ENCODE data around the gene PRSS38.

PRSS38 gene

GRCh38 chr1:227769936-227770494 is 45.5 kb upstream of the PRSS38 start:
- no peak for DNase-seq (ENCODE audit: low read depth, low spot score)
- H3K4me3 ChIP-seq, result no peak overlapping the region
- no peak overlapping the region for H3K9ac ChIP-seq (ENCODE audit: insufficient read length)
- no peak overlapping the region for H3K27ac ChIP-seq
- H3K9me3 ChIP-seq (ENCODE audit: low read depth, low read length), result no peaks in the 10 kb centered on the region
- TF ChIP-seq POLR2AphosphoS5 (IDR thresholded peaks at IDR 0.05; ENCODE audit: borderline replicate concordance, low read depth, low read length), result no peak
- no peak for TF ChIP-seq EZH2 (IDR thresholded peaks at IDR 0.05)
- TF ChIP-seq FOXP2 (optimal IDR thresholded peaks at IDR 0.05; ENCODE audit: control extremely low read depth, extremely low read length, insufficient read depth), result no peak
- H3K36me3 ChIP-seq (ENCODE audit: insufficient read depth, low read length), result peaks cover 13% of the 10 kb centered on the region; the same call in 1 of the 2 replicates

DNA sequence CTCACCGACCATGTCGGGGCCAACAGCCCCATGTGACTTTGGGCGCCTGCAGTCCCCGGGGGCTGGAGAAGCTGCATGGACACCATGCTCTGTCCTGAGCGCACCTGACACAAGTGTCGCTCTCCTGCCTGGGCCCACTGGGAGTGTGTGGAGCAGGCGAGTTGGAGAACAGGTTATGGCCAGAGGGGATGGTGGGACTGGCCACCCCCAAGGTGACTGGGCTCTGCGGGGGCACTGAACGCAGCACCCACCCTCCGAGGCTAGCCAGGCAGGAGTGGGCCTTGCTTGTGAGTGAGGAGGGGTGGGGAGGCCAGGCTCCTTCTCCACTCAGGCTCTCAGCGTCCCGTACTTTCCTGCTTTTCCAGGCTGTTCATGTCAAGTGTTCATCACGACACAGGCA is 44.7 kb upstream of the PRSS38 start:
- TF ChIP-seq FOXP2 (optimal IDR thresholded peaks at IDR 0.05; ENCODE audit: control extremely low read depth, extremely low read length, insufficient read depth) (no peak), EZH2 (IDR thresholded peaks at IDR 0.05) (no peak), POLR2AphosphoS5 (IDR thresholded peaks at IDR 0.05; ENCODE audit: borderline replicate concordance, low read depth, low read length) (no peak)
- Histone ChIP-seq H3K27ac (no peak overlapping the region), H3K9me3 (ENCODE audit: low read depth, low read length) (no peaks in the 10 kb centered on the region), H3K36me3 (ENCODE audit: insufficient read depth, low read length) (peaks cover 13% of the 10 kb centered on the region; the same call in 1 of the 2 replicates), H3K9ac (ENCODE audit: insufficient read length) (no peak overlapping the region), H3K4me3 (no peak overlapping the region)
- no peak for DNase-seq (ENCODE audit: low read depth, low spot score)

- Histone ChIP-seq H3K36me3 (ENCODE audit: insufficient read depth, low read length) (peaks cover 13% of the 10 kb centered on the region; the same call in 1 of the 2 replicates), H3K9me3 (ENCODE audit: low read depth, low read length) (no peaks in the 10 kb centered on the region), H3K9ac (ENCODE audit: insufficient read length) (no peak overlapping the region), H3K4me3 (no peak overlapping the region), H3K27ac (no peak overlapping the region)
- DNase-seq (ENCODE audit: low read depth, low spot score), result no peak
- TF ChIP-seq FOXP2 (optimal IDR thresholded peaks at IDR 0.05; ENCODE audit: control extremely low read depth, extremely low read length, insufficient read depth), result no peak
- TF ChIP-seq POLR2AphosphoS5 (IDR thresholded peaks at IDR 0.05; ENCODE audit: borderline replicate concordance, low read depth, low read length), result no peak
- TF ChIP-seq EZH2 (IDR thresholded peaks at IDR 0.05), result no peak
Measured at GRCh38 chr1:227771326-227771725, 44.1 kb upstream of the PRSS38 start.

DNA sequence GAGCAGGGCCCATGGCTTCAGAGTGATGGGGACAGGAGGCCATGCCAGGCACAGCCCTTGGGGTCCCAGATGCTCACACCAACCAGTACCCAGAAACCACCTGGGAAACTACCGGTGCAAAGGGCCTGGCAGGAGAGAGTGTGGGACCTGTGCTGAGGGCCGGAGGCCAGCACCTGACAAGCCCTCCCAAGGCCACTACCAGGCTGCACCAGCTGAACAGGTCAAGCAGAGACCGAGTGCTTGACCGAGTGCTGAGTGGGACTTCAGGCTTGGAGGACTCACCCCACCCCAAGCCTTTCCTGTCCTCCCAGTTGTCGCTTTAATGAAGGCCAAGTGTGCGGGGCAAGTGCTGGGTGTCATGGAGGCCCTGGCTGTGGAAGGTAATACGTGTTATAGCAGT is 43.7 kb upstream of the PRSS38 start:
- no peak for DNase-seq (ENCODE audit: low read depth, low spot score)
- Histone ChIP-seq H3K36me3 (ENCODE audit: insufficient read depth, low read length) (peaks cover 13% of the 10 kb centered on the region; the same call in 1 of the 2 replicates), H3K4me3 (no peak overlapping the region), H3K27ac (no peak overlapping the region), H3K9ac (ENCODE audit: insufficient read length) (no peak overlapping the region), H3K9me3 (ENCODE audit: low read depth, low read length) (no peaks in the 10 kb centered on the region)
- TF ChIP-seq FOXP2 (optimal IDR thresholded peaks at IDR 0.05; ENCODE audit: control extremely low read depth, extremely low read length, insufficient read depth) (no peak), POLR2AphosphoS5 (IDR thresholded peaks at IDR 0.05; ENCODE audit: borderline replicate concordance, low read depth, low read length) (no peak), EZH2 (IDR thresholded peaks at IDR 0.05) (no peak)

DNA sequence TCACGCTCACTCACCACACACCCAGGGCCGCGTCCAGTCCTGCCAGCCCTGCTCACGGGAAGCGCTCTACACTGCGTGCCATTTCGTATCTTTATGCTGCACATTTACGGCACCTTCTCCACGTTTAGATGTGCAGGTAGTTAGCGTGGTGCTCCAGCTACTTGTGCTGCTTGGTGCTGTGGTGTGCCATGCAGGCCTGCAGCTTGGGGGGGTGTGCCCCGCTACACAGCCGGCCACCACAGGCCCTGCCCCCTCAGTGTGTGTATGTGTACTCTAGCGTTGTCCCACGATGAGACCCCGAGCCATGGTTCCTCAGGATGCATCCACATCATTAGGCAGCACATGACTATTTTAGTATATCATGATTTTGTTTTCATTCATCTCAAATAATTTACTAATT is 41.9 kb upstream of the PRSS38 start:
- no peak overlapping the region for H3K27ac ChIP-seq
- H3K36me3 ChIP-seq (ENCODE audit: insufficient read depth, low read length), result peaks cover 4% of the 10 kb centered on the region; the same call in 1 of the 2 replicates
- H3K9me3 ChIP-seq (ENCODE audit: low read depth, low read length), result no peaks in the 10 kb centered on the region
- no peak for DNase-seq (ENCODE audit: low read depth, low spot score)
- no peak overlapping the region for H3K9ac ChIP-seq (ENCODE audit: insufficient read length)
- TF ChIP-seq EZH2 (IDR thresholded peaks at IDR 0.05) (no peak), POLR2AphosphoS5 (IDR thresholded peaks at IDR 0.05; ENCODE audit: borderline replicate concordance, low read depth, low read length) (no peak), FOXP2 (optimal IDR thresholded peaks at IDR 0.05; ENCODE audit: control extremely low read depth, extremely low read length, insufficient read depth) (no peak)
- no peak overlapping the region for H3K4me3 ChIP-seq

DNA sequence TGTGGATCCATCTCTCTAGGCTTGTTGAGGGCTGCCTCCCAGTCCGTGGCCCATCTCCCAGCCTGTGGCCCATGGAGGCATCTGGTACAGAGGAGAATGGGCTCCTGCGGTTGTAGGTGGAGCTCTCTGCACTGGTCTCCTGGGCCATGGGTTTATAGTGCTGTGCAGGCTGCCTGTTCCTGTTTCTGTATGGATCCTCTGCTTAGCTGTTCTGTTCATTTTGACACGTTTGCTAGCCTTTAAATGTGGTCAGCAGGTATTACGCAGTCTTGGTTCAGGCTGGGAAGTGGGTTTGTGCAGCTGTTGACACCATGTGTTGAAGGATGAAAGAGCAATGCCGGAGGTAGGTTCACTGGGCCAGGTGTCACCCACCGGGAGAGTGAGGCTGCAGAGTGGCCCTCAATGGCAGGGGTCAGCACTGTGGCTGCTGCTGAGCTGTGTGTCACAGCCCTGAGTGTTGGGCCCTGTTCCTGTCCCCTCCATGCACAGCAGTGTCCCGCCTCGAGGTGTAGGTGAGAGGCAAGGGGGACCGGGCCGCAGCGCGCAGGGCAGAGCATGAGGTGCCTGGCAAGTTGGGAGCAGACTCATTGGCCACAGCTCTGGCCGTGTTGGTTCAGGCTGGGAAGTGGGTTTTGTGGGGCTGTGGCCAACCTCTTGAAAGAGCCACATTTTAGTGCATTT is 41.3 kb upstream of the PRSS38 start:
- H3K36me3 ChIP-seq (ENCODE audit: insufficient read depth, low read length), result no peaks in the 10 kb centered on the region
- no peak overlapping the region for H3K9ac ChIP-seq (ENCODE audit: insufficient read length)
- H3K9me3 ChIP-seq (ENCODE audit: low read depth, low read length), result no peaks in the 10 kb centered on the region
- DNase-seq (ENCODE audit: low read depth, low spot score), result no peak
- no peak overlapping the region for H3K27ac ChIP-seq
- no peak overlapping the region for H3K4me3 ChIP-seq
- TF ChIP-seq FOXP2 (optimal IDR thresholded peaks at IDR 0.05; ENCODE audit: control extremely low read depth, extremely low read length, insufficient read depth), result no peak
- no peak for TF ChIP-seq POLR2AphosphoS5 (IDR thresholded peaks at IDR 0.05; ENCODE audit: borderline replicate concordance, low read depth, low read length)
- TF ChIP-seq EZH2 (IDR thresholded peaks at IDR 0.05), result no peak

GRCh38 chr1:227774821-227775661 is 40.4 kb upstream of the PRSS38 start:
- Histone ChIP-seq H3K4me3 (no peak overlapping the region), H3K36me3 (ENCODE audit: insufficient read depth, low read length) (no peaks in the 10 kb centered on the region), H3K27ac (no peak overlapping the region), H3K9me3 (ENCODE audit: low read depth, low read length) (no peaks in the 10 kb centered on the region), H3K9ac (ENCODE audit: insufficient read length) (no peak overlapping the region)
- DNase-seq (ENCODE audit: low read depth, low spot score), result no peak
- TF ChIP-seq EZH2 (IDR thresholded peaks at IDR 0.05), result no peak
- TF ChIP-seq POLR2AphosphoS5 (IDR thresholded peaks at IDR 0.05; ENCODE audit: borderline replicate concordance, low read depth, low read length), result no peak

GRCh38 chr1:227775841-227776240 is 39.6 kb upstream of the PRSS38 start:
- Histone ChIP-seq H3K27ac (no peak overlapping the region), H3K36me3 (ENCODE audit: insufficient read depth, low read length) (no peaks in the 10 kb centered on the region), H3K9ac (ENCODE audit: insufficient read length) (no peak overlapping the region), H3K4me3 (no peak overlapping the region), H3K9me3 (ENCODE audit: low read depth, low read length) (no peaks in the 10 kb centered on the region)
- no peak for TF ChIP-seq EZH2 (IDR thresholded peaks at IDR 0.05)
- TF ChIP-seq POLR2AphosphoS5 (IDR thresholded peaks at IDR 0.05; ENCODE audit: borderline replicate concordance, low read depth, low read length), result no peak
- TF ChIP-seq FOXP2 (optimal IDR thresholded peaks at IDR 0.05; ENCODE audit: control extremely low read depth, extremely low read length, insufficient read depth), result no peak
- DNase-seq (ENCODE audit: low read depth, low spot score), result no peak
